NCI-H526 (cell line): ENCODE results near the gene CCDC150.
"Not testable (repeated sequence)": the region's sequence is repeated elsewhere in the genome, so short reads cannot be mapped to it uniquely, and the experiment has no call there.

Experiments used
- DNase-seq, 2 experiments: peaks; one replicate each; lab custom pipeline; 2025; lab: John Stamatoyannopoulos, UW

The CCDC150 gene

GRCh38 chr2:196639180-196640030, at the start of gene CCDC150:
CCDC150 (plus strand) TSS chr2:196639715; CDS start chr2:196639767, 52 bp downstream.
- DNase-seq: peak; percentile 91 to 97

GRCh38 chr2:196590286-196590685, 49.2 kb upstream of the CCDC150 start:
- DNase-seq: no peak

GRCh38 chr2:196591004-196591403, 48.5 kb upstream of the CCDC150 start:
- DNase-seq: no peak

- DNase-seq: peak; percentile 43 to 44
These were observed 47.9 kb upstream of the CCDC150 start for GRCh38 chr2:196591621-196592022.

GRCh38 chr2:196592331-196592910, 47.1 kb upstream of the CCDC150 start:
- DNase-seq: peak; percentile 39 to 86

DNA sequence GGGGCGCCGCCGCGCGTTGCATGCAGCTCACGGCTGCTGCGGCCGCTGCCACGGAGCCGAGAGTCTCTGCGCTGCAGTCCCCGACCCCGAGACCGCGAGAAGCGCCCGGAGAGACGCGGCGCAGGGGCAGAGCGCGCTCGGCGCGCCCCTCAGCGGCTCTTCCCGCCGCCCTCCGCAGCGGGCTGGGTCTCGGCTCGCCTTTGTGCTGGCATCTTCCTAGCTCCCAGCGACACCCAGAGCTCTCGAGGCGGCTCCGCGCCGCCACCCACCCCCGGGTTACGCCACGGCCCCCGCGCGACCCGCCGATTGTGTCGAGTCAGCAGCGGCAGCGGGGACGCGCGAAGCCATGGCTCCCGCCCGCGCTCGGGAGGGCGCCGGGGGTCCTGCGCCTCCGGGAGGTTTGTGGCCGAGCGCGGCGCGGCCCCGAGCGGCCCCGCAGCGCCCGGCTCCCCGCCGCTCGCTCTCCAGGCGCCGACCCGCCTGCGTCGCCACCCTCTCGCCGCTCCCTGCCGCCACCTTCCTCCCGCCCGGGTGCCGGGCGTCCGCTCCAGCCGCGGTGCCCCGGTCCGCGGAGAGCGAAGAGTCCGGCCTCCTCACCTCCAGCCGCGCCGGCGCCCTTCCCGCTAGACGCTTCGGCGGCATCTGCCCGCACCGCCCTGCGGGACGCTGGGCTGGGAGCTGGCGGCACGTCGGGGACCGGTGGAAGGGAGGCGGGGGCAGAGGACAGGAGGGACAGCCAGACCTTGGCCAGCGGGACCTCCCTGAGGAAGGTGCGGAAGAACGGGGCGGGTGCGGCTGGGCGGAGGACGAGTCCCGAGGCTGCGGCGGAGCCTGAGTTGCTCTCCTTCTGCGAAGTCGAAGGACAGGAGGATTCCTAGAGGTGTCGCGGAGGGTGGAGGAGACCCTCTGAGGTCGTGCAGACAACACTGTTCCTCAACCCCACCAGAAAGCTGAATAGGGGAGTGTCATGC, 46.3 kb upstream of the CCDC150 start, which contains the start of gene HECW2:
Gene HECW2, minus strand, starts transcription at position 644 of the 971 bp plus-strand sequence.
- DNase-seq: peak; percentile 44 to 87

DNA sequence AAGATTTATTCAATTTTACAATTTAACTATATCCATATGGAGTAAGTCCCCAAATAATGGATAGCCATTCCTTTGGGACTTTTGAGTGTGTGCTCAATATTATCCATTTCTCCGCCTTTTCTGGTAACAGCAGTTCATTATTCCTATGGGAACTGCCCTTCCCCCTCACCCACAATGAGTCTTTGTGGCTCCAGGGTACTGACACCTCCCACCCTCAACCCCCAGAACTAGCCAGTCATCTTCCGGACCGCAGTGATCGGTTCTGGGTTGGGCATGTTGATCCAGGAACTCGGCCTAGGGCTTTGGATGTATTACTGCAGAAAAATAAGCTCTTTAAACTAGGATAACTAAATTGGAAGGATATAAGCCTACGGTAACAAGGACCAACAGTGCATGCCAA, 45.4 kb upstream of the CCDC150 start:
- DNase-seq: no peak

DNA sequence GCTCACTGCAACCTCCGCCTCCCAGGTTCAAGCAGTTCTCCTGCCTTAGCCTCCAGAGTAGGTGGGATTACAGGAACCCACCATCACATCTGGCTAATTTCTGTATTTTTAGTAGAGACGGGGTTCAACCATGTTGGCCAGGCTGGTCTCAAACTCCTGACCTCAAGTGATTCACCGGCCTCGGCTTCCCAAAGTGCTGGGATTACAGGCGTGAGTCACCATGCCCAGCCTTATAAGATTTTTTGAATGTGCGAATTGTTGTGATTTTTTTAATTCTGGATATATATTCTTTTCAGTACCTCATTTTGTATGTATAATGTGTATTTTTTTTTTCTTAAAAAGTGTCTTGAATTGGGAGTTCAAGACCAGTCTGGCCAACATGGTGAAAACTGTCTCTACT, 42.0 kb upstream of the CCDC150 start:
- DNase-seq: no peak

DNA sequence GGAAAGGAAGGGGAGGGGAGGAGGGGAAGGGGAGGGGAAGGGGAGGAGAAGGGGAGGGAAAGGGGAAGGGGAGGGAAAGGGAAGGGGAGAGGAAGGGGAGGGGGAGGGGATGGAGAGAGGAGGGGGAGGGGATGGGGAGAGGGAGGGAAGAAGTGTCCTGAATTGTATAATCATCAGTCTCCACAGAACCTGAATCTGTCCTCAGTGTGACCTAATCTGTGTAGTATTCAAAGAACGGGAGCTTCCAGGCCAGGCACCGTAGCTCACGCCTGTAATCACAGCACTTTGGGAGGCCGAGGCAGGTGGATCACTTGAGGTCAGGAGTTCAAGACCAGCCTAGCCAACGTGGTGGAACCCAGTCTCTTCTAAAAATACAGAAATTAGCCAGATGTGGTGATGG, 41.1 kb upstream of the CCDC150 start:
- DNase-seq: no peak

- DNase-seq: no peak
These were observed 40.7 kb upstream of the CCDC150 start for GRCh38 chr2:196598846-196599245.

- DNase-seq: no peak
These were observed 37.8 kb upstream of the CCDC150 start for GRCh38 chr2:196601430-196602306.

DNA sequence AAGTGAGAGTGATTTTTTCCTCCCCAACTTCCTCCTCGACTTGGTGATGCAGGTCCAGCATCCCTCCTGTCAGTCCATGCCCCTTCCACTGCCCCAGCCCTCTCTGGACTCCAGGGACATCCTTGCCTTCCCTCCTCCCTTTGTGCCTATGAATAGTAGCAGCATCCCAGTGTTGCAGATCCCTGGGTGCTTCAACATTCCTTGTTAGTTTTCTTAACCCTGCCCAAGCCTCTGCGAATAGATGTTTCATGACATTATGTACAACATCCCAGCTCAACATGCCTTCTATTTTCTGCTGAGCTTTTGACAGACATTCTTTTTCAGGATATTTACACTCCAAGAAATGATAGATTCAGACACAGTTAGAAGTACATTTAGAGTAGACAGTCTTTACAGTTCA, 35.3 kb upstream of the CCDC150 start:
- no peak for DNase-seq

- no peak for DNase-seq
These were observed 33.0 kb upstream of the CCDC150 start for GRCh38 chr2:196606516-196606915.

DNA sequence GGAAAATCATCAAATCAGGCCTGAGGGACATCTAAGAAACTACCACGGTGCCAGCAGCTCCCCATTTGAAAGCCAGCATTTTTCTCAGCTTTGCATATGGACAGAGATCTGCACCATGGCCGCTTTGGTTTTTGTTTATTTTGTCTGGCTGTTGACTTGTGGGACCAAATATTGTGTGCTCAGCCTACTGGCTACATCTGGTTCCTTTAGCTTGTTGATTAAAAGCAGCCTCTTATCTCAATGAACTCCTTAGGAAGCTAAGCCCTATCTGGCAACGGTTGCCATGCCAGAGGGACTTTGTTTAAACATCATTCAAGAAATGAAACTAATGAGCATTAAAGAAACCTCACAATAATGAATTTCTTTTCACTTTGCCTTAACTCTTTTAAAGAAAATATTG, 32.4 kb upstream of the CCDC150 start:
- peak; percentile 62 to 69 for DNase-seq

- DNase-seq: not testable (repeated sequence)
These were observed 31.6 kb upstream of the CCDC150 start for GRCh38 chr2:196607896-196608295.

- no peak for DNase-seq
These were observed 29.7 kb upstream of the CCDC150 start for GRCh38 chr2:196609806-196610205.

DNA sequence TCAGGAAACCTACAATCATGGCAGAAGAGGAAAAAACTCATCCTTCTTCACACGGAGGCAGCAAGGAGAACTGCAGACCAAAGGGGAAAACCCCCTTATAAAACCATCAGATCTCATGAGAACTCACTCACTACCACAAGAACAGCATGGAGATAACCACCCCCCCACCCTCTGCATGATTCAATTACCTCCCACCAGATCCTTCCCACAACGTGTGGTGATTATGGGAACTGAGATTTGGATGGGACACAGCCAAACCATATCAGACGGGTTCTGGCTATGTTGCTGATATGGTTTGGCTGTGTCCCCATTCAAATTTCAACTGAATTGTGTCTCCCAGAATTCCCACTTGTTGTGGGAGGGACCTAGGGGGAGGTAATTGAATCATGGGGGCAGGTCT, 28.7 kb upstream of the CCDC150 start:
- no peak for DNase-seq

- DNase-seq: no peak
These were observed 26.2 kb upstream of the CCDC150 start for GRCh38 chr2:196613302-196613701.

GRCh38 chr2:196617430-196617829, 22.1 kb upstream of the CCDC150 start:
- no peak for DNase-seq

GRCh38 chr2:196618661-196619060, 20.9 kb upstream of the CCDC150 start:
- no peak for DNase-seq

DNA sequence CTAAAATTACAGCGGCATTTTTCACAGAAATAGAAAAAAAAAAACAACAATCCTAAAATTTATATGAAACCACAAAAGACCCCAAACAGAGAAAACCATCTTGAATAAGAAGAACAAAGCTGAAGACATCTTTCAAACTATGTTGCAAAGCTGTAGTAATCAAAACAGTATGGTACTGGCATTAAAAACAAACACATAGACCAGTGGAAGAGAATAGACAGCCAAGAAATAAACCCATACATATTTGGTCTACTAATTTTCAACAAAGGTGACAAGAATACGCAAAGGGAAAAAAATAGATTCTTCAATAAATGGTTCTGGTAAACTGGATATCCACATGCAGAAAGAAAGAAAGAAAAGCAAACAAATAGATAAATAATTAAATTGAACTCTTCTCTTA, 9.0 kb upstream of the CCDC150 start:
- no peak for DNase-seq
